NCI-H128 (cell line): ENCODE data around the gene KCNMB3.

Experiments used
- DNase-seq: peaks from one replicate; lab custom pipeline; 2025; ENCODE audit not compliant: unreplicated experiment; lab: John Stamatoyannopoulos, UW

KCNMB3 gene

GRCh38 chr3:179200790-179201189, 50.1 kb downstream of the KCNMB3 start:
- no peak for DNase-seq

- DNase-seq, result no peak
These were observed 54.2 kb downstream of the KCNMB3 start for GRCh38 chr3:179196700-179197099.

DNA sequence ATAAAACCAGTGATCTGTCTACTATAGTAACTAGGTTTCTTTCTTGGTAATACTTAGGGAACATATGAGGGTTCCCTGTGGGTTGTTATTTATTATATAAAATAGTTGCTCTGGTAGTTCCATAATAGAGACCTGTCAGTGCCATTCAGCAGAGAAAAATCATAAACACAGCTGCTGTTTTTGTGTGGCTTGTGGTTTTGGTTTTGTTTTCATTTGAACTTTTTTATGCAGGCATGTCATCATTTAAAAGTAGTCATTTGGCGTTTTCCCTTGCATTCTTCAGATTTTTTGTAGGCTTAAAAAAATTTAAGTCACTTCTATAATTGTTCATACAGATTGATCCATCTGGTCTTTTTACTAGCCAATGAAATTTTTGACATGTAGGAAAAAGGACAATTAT, 54.8 kb downstream of the KCNMB3 start:
- no peak for DNase-seq

DNA sequence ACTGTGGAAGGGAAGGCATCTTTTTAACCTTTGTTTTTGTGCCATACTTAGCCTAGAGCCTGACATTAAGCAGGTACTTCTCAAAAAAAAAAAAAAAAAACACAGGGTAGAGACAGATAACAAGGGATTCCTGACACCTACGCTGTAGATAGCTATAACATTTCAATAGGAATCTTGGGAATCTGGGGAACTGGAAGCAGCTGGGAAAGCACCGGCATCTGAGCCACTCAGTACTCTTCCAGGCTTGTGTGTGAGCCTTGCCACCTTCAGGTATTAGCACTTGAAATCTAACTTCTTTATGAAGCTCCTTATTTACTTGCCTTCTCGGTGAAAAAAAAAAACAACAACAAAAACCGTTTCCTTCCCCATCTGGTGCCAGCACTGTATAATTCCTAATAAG, 56.0 kb downstream of the KCNMB3 start:
- DNase-seq, result no peak
